Thoracic aorta (tissue), 2 donors: Measurements from ENCODE around the gene MS4A4E. TPM values are rescaled to one million over a fixed set of nuclear protein-coding genes. Genes with fewer than 3 reads are reported as not detected.
"Not testable (repeated sequence)": the region's sequence is repeated elsewhere in the genome, so short reads cannot be mapped to it uniquely, and the experiment has no call there.

Experiments
- ATAC-seq: fragments of 150-250 bp; one replicate; pipeline ENCODE4 v1.8.0; 2017; ENCODE audit warnings: low read depth; ENCODE audit not compliant: insufficient number of reproducible peaks, low FRiP score
- DNase-seq: peaks from one replicate; pipeline ENCODE4 v3.0.0-alpha.2; 2020; ENCODE audit warnings: low spot score
- H3K27ac ChIP-seq, 2 donors: fragments of 200-600 bp; sonication (generic); 1 replicate in 1 of 2; 2 replicates in 1 of 2; pipeline ENCODE4 v1.5.1; 2016; ENCODE audit warnings: mild to moderate bottlenecking in 2 of 2, moderate library complexity in 2 of 2
- H3K27me3 ChIP-seq: fragments of 200-600 bp; sonication (generic); replicated peaks from 2 replicates; pipeline ENCODE4 v1.6.0; 2016; ENCODE audit warnings: mild to moderate bottlenecking; ENCODE audit not compliant: insufficient read depth
- H3K36me3 ChIP-seq: fragments of 200-600 bp; sonication (generic); one replicate; pipeline ENCODE4 v1.5.1; 2016
- H3K4me1 ChIP-seq, 2 donors: fragments of 200-600 bp; sonication (generic); 1 replicate in 1 of 2; 2 replicates in 1 of 2; pipeline versions ENCODE4 v1.5.1 to v1.6.0; 2016; ENCODE audit warnings: low read depth in 2 of 2, mild to moderate bottlenecking in 1 of 2; ENCODE audit not compliant: control insufficient read depth in 1 of 2
- H3K4me3 ChIP-seq: fragments of 200-600 bp; sonication (generic); 2 replicates; pipeline ENCODE4 v1.5.1; 2016; ENCODE audit warnings: mild to moderate bottlenecking
- H3K9me3 ChIP-seq: fragments of 200-600 bp; sonication (generic); 2 replicates; pipeline ENCODE4 v1.5.1; 2016
- CTCF ChIP-seq: fragments of 200-600 bp; sonication (generic); IDR thresholded peaks from one replicate; pipeline ENCODE4 v1.5.1; 2019; ENCODE audit warnings: antibody characterized with exemption
- total RNA-seq, 2 donors: library from RNA; depleted of rRNA; stranded (reverse); fragments of >200 nt; gene quantifications; one replicate each; pipeline versions ENCODE4 v1.1.0 to v1.2.3, GENCODE V29; 2016

The MS4A4E gene
- total RNA-seq, result 10 to 100 TPM in 1 of 2 donors, 1 to 10 TPM in 1; 1.1 to 13.9 TPM

GRCh38 chr11:60242740-60243239 is at the start of gene MS4A4E:
MS4A4E (minus strand) TSS chr11:60243137; CDS start chr11:60230055, 13,082 bp downstream.
- H3K9me3 ChIP-seq, result no peaks in the 10 kb centered on the region
- H3K4me1 ChIP-seq, result no peaks in the 10 kb centered on the region
- H3K36me3 ChIP-seq, result no peaks in the 10 kb centered on the region
- no peak within 1 kb of the TSS for H3K27ac ChIP-seq
- H3K27me3 ChIP-seq, result no peaks in the 10 kb centered on the region
- TF ChIP-seq CTCF, result no peak
- H3K4me3 ChIP-seq, result peak within 1 kb of the TSS; percentile 17
- ATAC-seq (no peak), DNase-seq (no peak)

GRCh38 chr11:60292145-60292544 is 49.2 kb upstream of the MS4A4E start:
- no peaks in the 10 kb centered on the region for H3K36me3 ChIP-seq
- no peak overlapping the region for H3K27ac ChIP-seq
- DNase-seq, result no peak
- H3K9me3 ChIP-seq, result no peaks in the 10 kb centered on the region
- TF ChIP-seq CTCF, result no peak
- no peak for ATAC-seq
- no peaks in the 10 kb centered on the region for H3K27me3 ChIP-seq
- no peaks in the 10 kb centered on the region for H3K4me1 ChIP-seq
- no peak overlapping the region for H3K4me3 ChIP-seq

- H3K4me1 ChIP-seq, result no peaks in the 10 kb centered on the region
- ATAC-seq (no peak), DNase-seq (no peak)
- no peaks in the 10 kb centered on the region for H3K36me3 ChIP-seq
- H3K9me3 ChIP-seq, result no peaks in the 10 kb centered on the region
- no peak for TF ChIP-seq CTCF
- no peak overlapping the region for H3K27ac ChIP-seq
- H3K4me3 ChIP-seq, result no peak overlapping the region
- H3K27me3 ChIP-seq, result no peaks in the 10 kb centered on the region
Observed at GRCh38 chr11:60288531-60288930, 45.6 kb upstream of the MS4A4E start.

GRCh38 chr11:60285411-60286126 is 42.6 kb upstream of the MS4A4E start:
- ATAC-seq, H3K4me1 ChIP-seq, H3K4me3 ChIP-seq, H3K27me3 ChIP-seq, DNase-seq, H3K9me3 ChIP-seq, H3K27ac ChIP-seq, H3K36me3 ChIP-seq: not testable (repeated sequence)

GRCh38 chr11:60282286-60282685 is 39.3 kb upstream of the MS4A4E start:
- H3K27me3 ChIP-seq, result no peaks in the 10 kb centered on the region
- ATAC-seq (no peak), DNase-seq (no peak)
- peak overlapping the region; percentile 51 for H3K4me3 ChIP-seq
- no peaks in the 10 kb centered on the region for H3K9me3 ChIP-seq
- no peaks in the 10 kb centered on the region for H3K4me1 ChIP-seq
- peak overlapping the region in 1 of 2 donors; percentile 44 for H3K27ac ChIP-seq
- no peak for TF ChIP-seq CTCF
- no peaks in the 10 kb centered on the region for H3K36me3 ChIP-seq
